ENCODE results near the gene TTLL1.
"Not testable (repeated sequence)": the region's sequence is repeated elsewhere in the genome, so short reads cannot be mapped to it uniquely, and the experiment has no call there.

The TTLL1 gene

GRCh38 chr22:43060183-43060582 lies 29.0 kb downstream of the TTLL1 start:
- DNase-seq = no peak

- DNase-seq = no peak
These were observed 31.6 kb downstream of the TTLL1 start for GRCh38 chr22:43057641-43058040.

GRCh38 chr22:43053176-43053575 lies 36.0 kb downstream of the TTLL1 start:
- no peak for DNase-seq

GRCh38 chr22:43050995-43051394 lies 38.2 kb downstream of the TTLL1 start:
- DNase-seq = no peak

- DNase-seq = no peak
These were observed 41.6 kb downstream of the TTLL1 start for GRCh38 chr22:43047605-43048004.

- no peak for DNase-seq
These were observed 44.9 kb downstream of the TTLL1 start for GRCh38 chr22:43044290-43044712.

- peak; percentile 74 for DNase-seq
These were observed 47.0 kb downstream of the TTLL1 start for GRCh38 chr22:43042101-43042780.

- DNase-seq = no peak
These were observed 49.4 kb downstream of the TTLL1 start for GRCh38 chr22:43039800-43040199.

GRCh38 chr22:43038325-43038724 lies 50.9 kb downstream of the TTLL1 start:
- DNase-seq = no peak

GRCh38 chr22:43036282-43036829 lies 52.8 kb downstream of the TTLL1 start:
- no peak for DNase-seq

GRCh38 chr22:43035250-43035649 lies 53.9 kb downstream of the TTLL1 start:
- DNase-seq = no peak

- no peak for DNase-seq
These were observed 57.6 kb downstream of the TTLL1 start for GRCh38 chr22:43031617-43032016.

- DNase-seq = no peak
These were observed 70.6 kb downstream of the TTLL1 start for GRCh38 chr22:43018615-43019014.

- DNase-seq = no peak
These were observed 71.4 kb downstream of the TTLL1 start for GRCh38 chr22:43017525-43018460.

GRCh38 chr22:43016150-43016549 lies 73.0 kb downstream of the TTLL1 start:
- DNase-seq = not testable (repeated sequence)

GRCh38 chr22:43015677-43016042 lies 73.5 kb downstream of the TTLL1 start:
- no peak for DNase-seq

GRCh38 chr22:43014869-43015676 lies 74.1 kb downstream of the TTLL1 start, which contains the start of gene PACSIN2:
Gene PACSIN2, minus strand, starts transcription at chr22:43015149. Its CDS starts 103,069 bp downstream, at chr22:42912080.
- peak; percentile 90 for DNase-seq

GRCh38 chr22:43014316-43014868 lies 74.8 kb downstream of the TTLL1 start:
- DNase-seq = no peak

GRCh38 chr22:43013355-43014315 lies 75.6 kb downstream of the TTLL1 start:
- no peak for DNase-seq

- DNase-seq = no peak
These were observed 76.8 kb downstream of the TTLL1 start for GRCh38 chr22:43012390-43012789.

GRCh38 chr22:43011079-43011478 lies 78.1 kb downstream of the TTLL1 start:
- no peak for DNase-seq
